NCI-H1048 (cell line): ENCODE measurements around the gene HECA.
"Not testable (repeated sequence)": the region's sequence is repeated elsewhere in the genome, so short reads cannot be mapped to it uniquely, and the experiment has no call there.

ENCODE experiments used
- DNase-seq: peaks from one replicate; lab custom pipeline; 2025; lab: John Stamatoyannopoulos, UW

Gene HECA

DNA sequence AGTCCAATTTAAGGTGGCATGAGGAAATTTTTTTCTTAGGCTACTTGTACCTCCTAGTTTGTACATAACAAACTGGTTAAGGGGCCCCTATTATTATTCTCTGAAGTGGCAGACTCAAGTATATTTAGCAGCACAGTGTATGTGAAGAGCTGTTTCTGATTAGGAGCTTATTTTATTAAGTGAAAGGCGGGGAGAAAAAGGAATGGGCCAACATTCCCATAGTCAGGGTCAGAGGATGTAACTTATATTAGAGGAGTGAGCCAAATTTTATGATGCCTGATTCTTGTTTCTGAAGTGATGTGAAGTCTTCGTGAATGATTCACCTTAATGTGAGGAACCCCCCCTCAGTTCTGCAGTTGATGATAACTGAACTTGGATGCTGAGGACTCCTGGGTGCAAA lies 2.8 kb downstream of the HECA start:
- no peak for DNase-seq

DNA sequence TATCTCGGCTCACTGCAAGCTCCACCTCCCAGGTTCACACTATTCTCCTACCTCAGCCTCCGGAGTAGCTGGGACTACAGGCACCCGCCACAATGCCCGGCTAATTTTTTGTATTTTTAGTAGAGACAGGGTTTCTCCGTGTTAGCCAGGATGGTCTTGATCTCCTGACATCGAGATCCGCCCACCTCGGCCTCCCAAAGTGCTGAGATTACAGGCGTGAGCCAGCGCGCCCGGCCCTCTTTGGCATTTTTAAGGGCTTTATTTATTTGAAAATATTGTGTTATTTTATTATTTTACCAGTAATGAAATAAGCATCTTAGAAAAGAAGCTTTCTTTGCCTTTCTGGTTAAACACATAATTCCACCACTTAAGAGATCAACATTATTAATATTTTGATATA lies 6.0 kb downstream of the HECA start:
- DNase-seq, result not testable (repeated sequence)

DNA sequence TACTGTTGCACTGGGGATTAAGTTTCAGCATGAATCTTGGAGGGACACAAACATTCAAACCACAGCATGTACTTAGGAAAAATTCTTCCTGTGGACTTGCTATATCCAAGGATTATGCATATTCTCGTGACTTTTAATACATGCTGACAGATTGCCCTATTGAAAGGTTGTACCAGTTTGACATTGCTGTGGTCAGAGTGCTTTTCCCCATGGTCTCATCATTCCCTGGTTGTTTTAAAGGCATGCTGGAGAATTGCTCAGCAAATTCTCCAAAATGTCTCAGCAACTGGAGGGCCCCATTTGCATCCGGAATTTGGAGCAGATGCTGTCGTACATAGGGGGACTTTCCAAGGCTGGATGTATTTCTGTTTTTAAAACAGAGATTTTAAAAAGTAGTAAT lies 7.4 kb downstream of the HECA start:
- DNase-seq, result no peak

DNA sequence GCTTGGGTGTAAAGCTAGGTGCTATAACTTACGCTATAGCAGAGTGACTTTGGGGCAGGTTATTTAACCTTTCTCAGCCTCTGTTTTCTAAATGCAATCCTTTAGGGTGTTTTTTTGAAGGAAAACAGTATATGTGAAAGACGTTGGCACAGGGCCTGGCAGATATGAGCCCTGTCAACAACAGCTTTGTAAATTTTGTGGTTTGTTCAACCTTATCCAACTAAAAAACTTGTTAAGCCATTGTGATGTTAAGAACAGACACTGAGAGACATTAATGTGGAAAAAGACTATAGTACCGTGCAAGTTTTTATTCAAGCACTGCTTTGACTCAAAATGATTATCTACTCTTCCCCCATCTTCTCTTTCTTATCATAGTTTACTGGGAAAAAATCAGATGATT lies 8.2 kb downstream of the HECA start:
- DNase-seq, result no peak

DNA sequence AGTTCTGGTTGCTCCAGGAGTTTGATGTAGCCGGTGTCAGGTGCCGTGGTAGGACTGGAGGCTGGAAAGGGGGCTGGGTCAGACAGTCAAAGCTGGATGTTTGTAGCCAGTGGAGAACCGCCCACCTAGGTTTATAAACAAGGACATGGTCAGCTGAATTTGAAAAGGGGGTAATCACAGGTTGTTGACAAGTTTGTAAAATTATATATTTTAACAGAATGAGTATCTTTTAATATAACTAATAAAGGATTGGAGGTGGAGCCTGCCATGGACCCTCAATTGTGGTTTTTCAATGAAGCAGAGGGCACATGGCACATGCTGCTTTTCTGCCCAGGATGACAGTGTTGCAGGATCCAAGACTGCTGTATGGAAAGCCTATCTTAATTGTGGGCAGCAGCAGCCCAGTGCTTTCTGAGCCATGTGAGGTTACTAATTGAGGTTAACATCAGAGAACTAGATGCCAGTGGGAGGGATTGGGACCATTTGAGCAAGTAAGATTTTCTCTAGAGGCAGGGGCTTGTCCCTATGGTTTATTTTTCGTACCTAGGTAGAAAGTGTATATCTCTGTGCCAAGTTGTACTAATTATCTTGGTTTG lies 9.7 kb downstream of the HECA start:
- no peak for DNase-seq

DNA sequence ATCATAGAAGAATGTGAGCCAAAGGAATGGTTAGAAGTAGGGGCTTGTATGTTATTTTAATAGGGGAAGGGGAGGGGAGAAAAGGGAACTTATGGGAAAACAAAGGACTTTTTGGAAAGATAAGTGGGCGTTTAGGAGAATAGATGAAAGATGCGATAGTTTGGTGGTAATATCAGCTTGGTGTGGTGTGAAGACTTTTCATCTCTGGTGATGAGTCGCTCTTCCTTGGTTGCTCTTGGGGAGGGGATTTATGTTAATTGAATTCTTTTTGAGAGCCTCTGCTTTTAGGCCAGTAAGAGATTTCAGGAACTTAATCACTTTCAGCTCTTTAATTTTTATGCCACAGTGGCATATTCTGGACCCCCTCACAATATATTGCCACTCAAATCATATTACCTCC lies 10.8 kb downstream of the HECA start:
- DNase-seq, result no peak

DNA sequence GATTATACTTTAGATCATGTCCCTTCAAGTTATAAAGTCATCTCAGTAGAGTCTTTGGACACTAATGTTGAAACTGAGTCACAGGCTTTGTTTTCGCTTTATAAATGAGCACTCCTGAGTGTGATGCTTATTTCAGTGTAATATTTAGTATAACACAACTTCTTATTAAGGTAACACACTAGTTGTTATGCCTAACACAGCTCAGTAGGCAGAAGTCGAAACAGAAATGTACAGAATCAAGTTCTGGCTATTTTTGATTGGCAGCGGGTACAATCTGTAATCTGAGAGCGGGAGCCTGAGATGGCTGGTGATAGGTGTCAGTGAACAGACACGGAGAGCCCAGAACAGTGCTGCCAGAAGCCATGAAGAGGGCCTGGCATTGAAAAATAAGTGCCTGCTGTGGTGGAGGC lies 11.4 kb downstream of the HECA start:
- no peak for DNase-seq

DNA sequence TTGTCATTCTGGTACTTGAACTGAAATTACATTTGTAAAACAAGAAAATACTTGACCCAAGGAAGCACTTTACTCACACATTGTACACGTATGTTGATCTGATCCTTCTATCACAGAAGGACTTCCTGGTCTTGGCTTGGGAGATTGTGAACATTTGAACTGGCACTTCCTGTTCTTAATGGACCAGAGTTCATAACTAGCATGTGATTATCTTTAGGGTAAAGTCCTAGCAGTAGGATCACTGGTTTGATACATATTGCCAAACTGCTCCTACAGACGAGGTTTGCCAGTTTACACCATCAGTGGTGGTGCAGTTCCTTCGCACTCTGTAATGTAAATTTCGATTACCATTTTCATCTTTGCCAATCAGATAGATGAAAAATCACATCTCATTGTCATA lies 12.7 kb downstream of the HECA start:
- no peak for DNase-seq

DNA sequence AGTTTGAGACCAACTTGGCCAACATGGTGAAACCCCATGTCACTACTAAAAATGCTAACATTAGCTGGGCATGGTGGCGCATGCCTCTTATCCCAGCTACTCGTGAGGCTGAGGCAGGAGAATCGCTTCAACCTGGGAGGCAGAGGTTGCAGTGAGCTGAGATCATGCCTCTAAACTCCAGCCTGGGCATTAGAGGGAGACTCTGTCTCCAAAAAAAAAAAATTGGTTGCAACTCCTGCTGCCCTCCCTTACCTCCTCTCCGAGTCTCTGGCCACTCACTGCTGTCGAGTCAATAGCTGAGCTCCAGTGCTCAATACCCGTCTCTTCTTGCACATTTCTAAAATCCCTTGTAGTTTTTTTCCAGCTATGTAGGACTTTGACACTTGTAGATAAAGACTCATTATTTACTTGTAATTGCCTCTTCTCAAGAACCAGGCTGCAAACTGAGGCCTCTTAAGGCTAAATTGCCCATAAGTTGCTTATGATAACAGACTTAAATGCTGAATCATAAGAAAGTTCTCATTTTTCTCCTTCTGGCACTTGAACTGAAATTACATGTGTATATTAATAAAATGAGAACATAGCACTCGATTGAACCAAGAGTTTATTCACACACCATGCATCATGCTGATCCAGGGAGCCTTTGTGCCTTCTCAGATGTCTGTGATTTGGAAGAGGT lies 13.8 kb downstream of the HECA start:
- DNase-seq, result no peak

DNA sequence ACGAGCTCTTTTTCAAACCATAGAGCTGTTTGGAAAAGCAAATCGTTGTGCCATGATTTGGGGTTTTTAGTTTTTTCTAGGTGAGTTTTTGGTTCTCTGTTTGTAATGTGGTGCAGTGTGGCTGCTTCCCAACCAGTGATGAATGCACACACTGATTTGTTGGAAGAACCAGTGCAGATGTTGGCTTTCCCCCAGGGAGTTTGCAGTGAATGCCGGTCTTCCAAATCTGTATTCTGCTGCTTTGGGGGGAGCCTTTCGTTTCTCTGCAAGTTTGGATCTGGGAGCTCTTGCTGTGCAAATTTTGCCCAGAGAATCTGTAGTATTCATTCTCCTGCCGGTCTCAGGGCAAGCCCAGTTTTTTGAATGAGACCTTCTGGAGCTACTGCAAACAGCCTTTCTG lies 14.5 kb downstream of the HECA start:
- no peak for DNase-seq

DNA sequence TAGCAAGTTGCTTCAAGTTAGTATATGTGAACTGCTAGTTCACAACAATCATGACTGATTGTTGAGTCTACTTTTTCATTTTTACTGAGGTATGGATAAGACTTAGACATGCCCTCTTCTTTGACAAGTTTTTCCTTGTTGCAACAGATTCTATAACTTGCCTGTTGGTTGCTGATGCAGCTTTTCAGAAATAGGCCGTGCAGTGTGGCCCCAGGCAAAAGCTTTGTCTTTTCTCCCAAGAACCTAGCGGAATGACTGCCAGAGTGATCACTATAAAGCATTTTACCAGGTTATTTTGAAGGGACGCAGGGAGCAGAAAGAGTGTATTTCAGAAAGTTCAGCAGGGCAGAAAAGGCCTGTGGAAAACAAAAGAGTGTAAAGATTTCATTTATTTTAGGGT lies 16.0 kb downstream of the HECA start:
- no peak for DNase-seq

DNA sequence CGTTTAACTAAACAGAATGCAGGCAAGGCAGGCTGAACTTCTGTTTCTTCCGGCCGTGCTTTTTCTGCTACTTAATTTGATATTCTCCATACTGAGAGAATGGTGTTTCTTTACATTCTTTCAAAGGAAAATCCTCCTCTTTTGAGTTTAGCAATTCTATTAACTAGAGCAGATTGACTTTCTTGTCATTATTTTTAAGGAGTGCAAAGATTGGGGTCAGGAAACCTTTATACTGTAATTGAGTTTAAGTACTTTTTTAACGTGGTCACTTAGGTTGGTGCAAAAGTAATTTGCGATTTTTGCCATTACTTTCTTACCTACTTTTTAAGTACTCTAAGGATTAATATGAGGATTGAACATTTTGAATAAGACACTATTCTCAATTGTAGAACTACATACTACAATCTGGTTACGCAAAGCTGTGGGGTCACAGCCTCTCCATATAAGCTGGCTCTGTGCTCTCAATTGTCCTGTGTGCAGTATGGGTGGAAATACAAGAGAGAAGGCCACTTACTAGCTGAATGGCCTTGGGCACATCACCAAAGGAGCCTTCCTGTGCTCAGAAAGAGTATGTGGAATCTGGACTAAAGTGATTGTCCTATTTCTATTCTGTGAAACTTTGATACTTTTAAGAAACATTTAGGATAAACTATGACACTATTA lies 16.7 kb downstream of the HECA start:
- DNase-seq, result no peak

DNA sequence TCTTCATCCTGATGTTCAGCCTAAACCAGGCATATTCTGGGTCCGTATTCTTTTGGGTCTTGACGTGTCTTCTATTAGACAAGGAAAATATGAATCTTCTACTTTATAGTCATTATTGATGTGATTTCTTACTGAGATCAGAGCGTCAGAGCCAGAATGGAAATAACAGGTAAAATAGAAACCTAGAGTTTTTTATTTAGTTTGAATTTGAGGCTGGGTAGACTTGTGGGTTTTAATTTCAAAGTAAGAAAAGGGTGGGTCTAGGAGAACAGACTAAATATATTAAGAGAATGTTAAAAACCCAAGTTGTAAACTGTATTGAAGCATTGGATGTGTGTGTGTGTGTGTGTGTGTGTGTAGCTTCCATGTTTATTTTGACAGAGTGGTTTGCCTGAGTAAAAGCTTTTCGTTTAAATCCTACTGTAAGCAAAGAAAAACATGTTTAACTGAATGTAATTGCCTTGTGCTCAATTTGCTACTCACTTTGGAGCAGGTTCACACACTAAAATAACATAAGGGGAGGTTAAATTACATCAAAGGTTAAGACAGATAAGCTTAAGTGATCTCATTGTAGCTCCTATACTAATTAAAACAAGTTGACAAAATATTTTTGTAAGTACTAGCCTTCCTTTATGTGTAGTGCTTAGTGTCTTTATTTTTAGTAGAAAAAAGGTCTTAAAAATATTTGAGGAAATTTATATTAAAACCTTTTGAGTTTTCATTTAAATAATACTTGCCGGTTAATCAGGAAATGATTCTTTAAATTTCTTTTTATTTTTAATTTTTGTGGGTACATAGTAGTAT lies 17.4 kb downstream of the HECA start:
- no peak for DNase-seq

DNA sequence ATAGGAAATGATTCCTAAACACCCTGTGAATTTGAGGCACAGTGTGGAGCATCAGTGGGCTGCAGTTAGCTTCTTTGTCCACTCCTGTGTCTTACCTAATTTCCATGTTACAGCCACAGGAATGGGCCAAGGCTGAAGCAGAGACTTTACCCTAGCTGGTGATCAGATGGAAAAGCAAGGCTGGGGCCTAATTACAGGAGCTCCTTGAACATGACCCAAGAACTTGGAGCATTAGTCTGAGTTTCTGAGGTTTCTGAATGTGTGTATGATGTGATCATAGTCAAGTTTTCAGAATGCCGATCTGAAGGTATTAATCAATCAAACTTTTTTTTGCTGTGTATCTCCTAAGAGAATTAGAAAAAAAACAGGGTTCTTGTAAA lies 18.0 kb downstream of the HECA start:
- DNase-seq, result no peak

DNA sequence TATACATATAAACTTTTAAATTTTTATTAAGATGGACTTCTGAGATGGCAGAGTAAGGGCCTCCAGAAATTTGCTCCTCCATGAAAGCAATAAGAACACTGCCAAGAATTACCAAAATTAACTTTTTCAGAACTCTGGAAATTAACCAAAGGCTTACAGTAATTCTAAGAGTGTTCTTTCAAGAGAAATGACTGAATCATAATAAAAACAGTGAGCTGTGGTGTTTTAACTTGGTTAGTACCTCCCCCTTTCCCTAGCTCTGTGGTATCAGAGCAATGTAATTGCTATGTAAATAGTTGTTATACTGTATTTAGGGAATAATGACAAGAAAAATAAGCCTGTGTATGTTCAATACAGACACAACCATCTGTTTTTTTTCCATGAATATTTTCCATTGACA lies 19.0 kb downstream of the HECA start:
- DNase-seq, result no peak

DNA sequence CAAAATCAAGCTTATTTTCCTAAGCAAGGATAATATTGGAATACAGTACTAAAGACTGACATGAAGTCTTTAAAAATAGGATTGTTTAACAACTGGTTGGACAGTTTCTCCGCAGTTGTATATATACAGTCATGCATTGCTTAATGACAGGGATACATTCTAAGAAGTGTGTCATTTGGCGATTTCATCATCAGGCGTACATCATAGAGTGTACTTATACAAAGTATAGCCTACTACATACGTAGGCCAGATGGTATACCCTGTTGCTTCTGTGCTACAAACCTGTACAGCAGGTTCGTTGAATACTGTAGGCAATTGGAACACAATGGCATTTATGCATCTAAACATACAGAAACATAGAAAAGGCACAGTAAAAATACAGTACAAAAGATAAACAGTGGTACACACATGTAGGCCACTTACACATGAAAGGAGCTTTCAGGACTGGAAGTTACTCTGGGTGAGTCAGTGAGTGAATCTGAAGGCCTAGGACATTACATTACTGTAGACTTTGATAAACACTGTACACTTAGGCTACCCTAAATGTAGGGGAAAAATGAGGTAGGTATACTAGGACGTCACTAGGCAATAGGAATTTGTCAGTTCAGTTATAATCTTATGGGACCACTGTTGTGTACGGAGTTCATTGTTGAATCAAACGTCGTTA lies 20.1 kb downstream of the HECA start:
- DNase-seq, result no peak

DNA sequence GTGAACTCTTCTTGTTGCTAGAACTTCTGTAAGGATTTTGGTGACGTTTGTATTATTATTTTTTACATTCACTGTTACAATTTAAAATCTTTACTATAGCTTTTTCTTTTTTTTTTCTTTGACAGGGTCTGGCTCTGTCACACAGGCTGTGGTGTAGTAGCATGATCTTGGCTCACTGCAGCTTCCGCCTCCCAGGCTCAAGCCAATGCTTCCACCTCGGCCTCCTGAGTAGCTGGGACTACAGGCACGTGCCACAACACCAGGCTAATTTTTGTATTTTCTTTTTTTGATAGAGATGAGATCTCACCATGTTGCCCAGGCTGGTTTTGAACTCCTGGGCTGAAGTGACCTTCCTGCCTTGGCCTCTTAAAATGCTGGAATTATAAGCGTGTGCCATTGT lies 21.2 kb downstream of the HECA start:
- DNase-seq, result no peak

DNA sequence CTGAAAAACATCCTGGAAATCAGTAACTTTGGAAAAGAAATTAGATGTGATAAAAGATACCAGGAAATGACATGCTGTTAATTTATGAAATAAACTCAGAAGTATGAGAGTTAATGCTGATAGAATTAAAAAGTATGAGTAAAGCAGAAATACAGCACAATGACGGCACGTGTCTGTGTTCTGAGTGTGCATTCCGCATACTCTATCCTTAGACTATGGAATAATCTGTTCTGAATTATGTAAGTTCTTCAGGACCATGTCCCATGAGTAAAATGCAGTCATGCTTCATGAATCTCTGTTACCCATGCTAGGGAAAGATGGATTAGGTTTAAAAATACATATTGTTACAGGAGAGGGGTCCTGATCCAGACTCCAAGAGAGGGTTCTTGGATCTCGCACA lies 21.7 kb downstream of the HECA start:
- DNase-seq, result no peak

DNA sequence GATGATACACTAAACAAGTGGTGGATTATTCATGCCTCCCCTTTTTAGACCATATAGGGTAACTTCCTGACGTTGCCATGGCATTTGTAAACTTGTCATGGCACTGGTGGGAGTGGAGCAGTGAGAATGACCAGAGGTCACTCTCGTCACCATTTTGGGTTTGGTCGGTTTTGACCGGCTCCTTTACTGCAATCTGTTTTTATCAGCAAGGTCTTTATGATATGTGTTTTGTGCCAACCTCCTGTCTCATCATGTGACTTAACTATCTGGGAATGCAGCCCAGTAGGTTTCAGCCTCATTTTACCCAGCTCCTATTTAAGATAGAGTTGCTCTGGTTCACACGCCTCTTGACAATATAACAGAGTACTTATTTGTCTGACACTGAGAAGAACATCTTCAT lies 22.2 kb downstream of the HECA start:
- not testable (repeated sequence) for DNase-seq

DNA sequence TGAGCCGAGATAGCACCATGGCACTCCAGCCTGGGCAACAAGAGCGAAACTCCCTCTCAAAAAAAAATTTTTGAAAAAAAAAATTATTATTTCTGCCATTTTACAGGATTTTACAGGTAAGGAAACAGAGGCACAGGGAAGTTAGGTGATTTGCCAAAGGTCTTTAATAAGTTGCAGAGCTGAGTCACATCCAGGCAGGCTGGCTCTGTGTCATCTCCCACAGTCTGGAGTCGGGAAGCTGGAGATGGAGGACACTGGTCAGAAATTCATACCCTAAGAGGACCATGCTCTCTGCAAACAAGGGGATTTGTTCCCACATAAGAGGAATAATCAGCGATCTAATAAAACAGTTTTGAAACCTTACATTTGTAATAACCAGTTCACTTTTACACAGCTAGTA lies 24.1 kb downstream of the HECA start:
- no peak for DNase-seq

DNA sequence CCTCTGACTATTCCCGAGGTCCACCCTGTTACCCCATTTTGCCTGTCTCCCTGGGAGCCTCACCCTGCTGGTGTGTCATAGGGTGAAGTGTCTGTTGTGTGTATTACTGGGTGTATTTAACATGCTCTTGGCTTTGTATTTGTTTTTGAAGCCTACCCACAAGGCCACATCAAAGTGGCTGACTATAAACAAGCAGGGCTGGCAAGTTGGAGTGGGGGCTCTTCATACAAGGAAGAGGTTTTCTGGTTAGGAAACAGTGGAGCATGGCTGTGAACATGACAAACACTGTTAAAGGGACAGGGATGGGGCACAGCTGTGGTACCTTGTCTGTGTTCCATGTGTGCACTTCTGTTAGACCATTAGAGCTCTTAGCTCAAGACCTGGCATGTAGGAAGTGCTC lies 26.3 kb downstream of the HECA start:
- no peak for DNase-seq

DNA sequence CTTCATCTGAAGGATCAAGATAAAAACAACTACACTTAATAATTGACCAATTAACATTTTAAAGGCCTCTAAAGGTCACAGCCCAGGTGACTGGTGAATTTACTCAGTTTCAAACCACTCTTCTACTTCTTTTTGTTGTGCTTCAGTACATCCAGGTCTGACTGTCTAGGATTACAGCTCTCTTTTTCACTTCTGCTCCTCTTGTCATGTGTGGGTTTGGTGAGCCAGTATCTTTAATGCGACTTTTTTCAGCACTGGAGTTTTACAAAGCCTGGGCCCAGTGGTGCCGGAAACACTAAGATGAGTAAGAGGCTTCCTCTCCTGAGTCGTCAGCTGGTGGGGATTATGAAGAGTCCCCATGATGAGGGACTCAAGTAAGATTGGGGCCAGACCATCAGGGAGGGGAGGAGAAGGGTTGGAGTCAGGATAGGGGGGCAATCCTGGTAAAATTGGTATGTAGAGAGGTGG lies 27.0 kb downstream of the HECA start:
- no peak for DNase-seq
